PC-3 (cell line): ENCODE data around the gene IDS. TPM values are rescaled to one million over a fixed set of nuclear protein-coding genes. Genes with fewer than 3 reads are reported as not detected.
"Not testable (repeated sequence)": the region's sequence is repeated elsewhere in the genome, so short reads cannot be mapped to it uniquely, and the experiment has no call there.

Source experiments
- ATAC-seq: fragments of 200-7000 bp; cut with Tn5 transposase; 2 replicates; pipeline ENCODE4 v1.9.1; 2020; ENCODE audit warnings: mild to moderate bottlenecking, moderate library complexity
- BruUV-seq: library from RNA; stranded (reverse); fragments of 400-500 nt; replicated peaks from 2 replicates; lab custom pipeline; 2021; lab: Mats Ljungman, UMichigan
- CTCF ChIA-PET: fragments of 300-600 bp; sonication (Branson Sonifier 250); formaldehyde crosslinking; loops from one replicate; lab custom pipeline; 2022; ENCODE audit warnings: antibody characterized with exemption; lab: Charles Lee
- POLR2A ChIA-PET: fragments of 300-600 bp; sonication (Branson Sonifier 250); formaldehyde crosslinking; loops from one replicate; lab custom pipeline; 2022; ENCODE audit warnings: antibody characterized with exemption; ENCODE audit not compliant: unreplicated experiment; lab: Charles Lee
- DNase-seq: peaks from one replicate; pipeline ENCODE4 v3.0.0-alpha.2; 2015
- H2AFZ ChIP-seq: fragments of 300-600 bp; sonication (generic); 2 replicates; pipeline ENCODE4 v1.6.0; 2016; ENCODE audit warnings: antibody characterized with exemption, low read length
- H3F3A ChIP-seq: fragments of 300-600 bp; sonication (generic); one replicate; pipeline ENCODE4 v1.6.0; 2017; ENCODE audit warnings: antibody characterized with exemption, low read length, control low read depth, mild to moderate bottlenecking; ENCODE audit not compliant: unreplicated experiment
- H3K27ac ChIP-seq: fragments of 300-600 bp; sonication (generic); 2 replicates; pipeline ENCODE4 v1.5.1; 2016; ENCODE audit warnings: mild to moderate bottlenecking, low read length
- H3K27me3 ChIP-seq: fragments of 300-600 bp; sonication (generic); 2 replicates; pipeline ENCODE4 v1.6.1; 2016; ENCODE audit warnings: low read length, mixed read lengths
- H3K36me3 ChIP-seq: fragments of 300-600 bp; sonication (generic); 2 replicates; pipeline ENCODE4 v1.6.1; 2016; ENCODE audit warnings: low read depth, mixed run types, low read length, mixed read lengths
- H3K4me1 ChIP-seq: fragments of 300-600 bp; sonication (generic); 2 replicates; pipeline ENCODE4 v1.5.1; 2016; ENCODE audit warnings: low read length; ENCODE audit not compliant: insufficient read depth
- H3K4me2 ChIP-seq: fragments of 300-600 bp; sonication (generic); 2 replicates; pipeline ENCODE4 v1.6.0; 2016; ENCODE audit warnings: low read length
- H3K4me3 ChIP-seq: fragments of 300-600 bp; sonication (generic); 2 replicates; pipeline ENCODE4 v1.5.1; 2016; ENCODE audit warnings: mild to moderate bottlenecking, low read length, mixed read lengths
- H3K79me2 ChIP-seq: fragments of 300-600 bp; sonication (generic); 2 replicates; pipeline ENCODE4 v1.6.1; 2017; ENCODE audit warnings: low read length, mixed read lengths
- H3K9ac ChIP-seq: fragments of 300-600 bp; sonication (generic); 2 replicates; pipeline ENCODE4 v1.6.0; 2016; ENCODE audit warnings: mild to moderate bottlenecking, low read length
- H3K9me2 ChIP-seq: fragments of 300-600 bp; sonication (generic); replicated peaks from 2 replicates; pipeline ENCODE4 v1.6.1; 2016; ENCODE audit warnings: mixed run types, low read length, mixed read lengths
- H3K9me3 ChIP-seq: fragments of 300-600 bp; sonication (generic); 2 replicates; pipeline ENCODE4 v1.6.1; 2016; ENCODE audit warnings: low read length, mixed read lengths
- H4K20me1 ChIP-seq: fragments of 300-600 bp; sonication (generic); 2 replicates; pipeline ENCODE4 v1.6.1; 2016; ENCODE audit warnings: low read length, mixed read lengths
- CTCF ChIP-seq: fragments of 300-600 bp; sonication (generic); conservative IDR thresholded peaks from 2 replicates; pipeline ENCODE4 v1.5.1; 2017; ENCODE audit warnings: antibody characterized with exemption, low read depth, mild to moderate bottlenecking, low read length
- EZH2 ChIP-seq: fragments of 300-600 bp; sonication (generic); IDR thresholded peaks from one replicate; pipeline ENCODE4 v1.6.1; 2017; ENCODE audit warnings: antibody characterized with exemption, mild to moderate bottlenecking, low read length; ENCODE audit not compliant: unreplicated experiment
- EZH2phosphoT487 ChIP-seq: fragments of 300-600 bp; sonication (generic); IDR thresholded peaks from 2 replicates; pipeline ENCODE4 v1.6.1; 2018; ENCODE audit warnings: mild to moderate bottlenecking, antibody characterized with exemption, low read length, borderline replicate concordance
- intact Hi-C: fragments of 100-400 bp; cut with micrococcal nuclease; formaldehyde crosslinking; loops from 2 replicates; pipeline ENCODE4 v1.9.0; 2023
- total RNA-seq: library from RNA; depleted of rRNA; stranded (reverse); fragments of >200 nt; gene quantifications from 2 replicates; pipeline ENCODE4 v1.2.3, GENCODE V29; 2014

The IDS gene
- total RNA-seq, 1 experiment from 2014 or later: 72.9 TPM

- Histone ChIP-seq H3F3A (no peaks in the 10 kb centered on the region), H3K4me2 (no peak overlapping the region), H3K4me1 (peaks cover 6% of the 10 kb centered on the region; the same call in 1 of the 2 replicates), H3K9ac (no peak overlapping the region), H3K9me3 (no peaks in the 10 kb centered on the region), H3K36me3 (no peaks in the 10 kb centered on the region), H4K20me1 (no peaks in the 10 kb centered on the region), H3K27ac (no peak overlapping the region), H3K27me3 (no peaks in the 10 kb centered on the region), H3K4me3 (no peak overlapping the region), H2AFZ (no peak overlapping the region), H3K9me2 (no peaks in the 10 kb centered on the region), H3K79me2 (no peaks in the 10 kb centered on the region)
- ChIA-PET POLR2A (no interaction called here), CTCF (no interaction called here)
- DNase-seq: no peak
- no peak for TF ChIP-seq CTCF
- no peak for TF ChIP-seq EZH2phosphoT487
- no peak for TF ChIP-seq EZH2
- no peak for ATAC-seq
- intact Hi-C loops: no loop called here
- no TSS peak for BruUV-seq
Measured at GRCh38 chrX:149522916-149523315, 17.8 kb upstream of the IDS start.

GRCh38 chrX:149521438-149521837 lies 16.3 kb upstream of the IDS start:
- ChIA-PET POLR2A (no interaction called here), CTCF (no interaction called here)
- ATAC-seq: no peak
- Histone ChIP-seq H3K27ac (no peak overlapping the region), H3K4me2 (no peak overlapping the region), H3K9me3 (no peaks in the 10 kb centered on the region), H3K36me3 (no peaks in the 10 kb centered on the region), H2AFZ (no peak overlapping the region), H3K9ac (no peak overlapping the region), H3K27me3 (no peaks in the 10 kb centered on the region), H3K4me1 (peaks cover 7% of the 10 kb centered on the region; the same call in 1 of the 2 replicates), H3F3A (no peaks in the 10 kb centered on the region), H4K20me1 (no peaks in the 10 kb centered on the region), H3K4me3 (no peak overlapping the region), H3K9me2 (no peaks in the 10 kb centered on the region), H3K79me2 (no peaks in the 10 kb centered on the region)
- intact Hi-C loops: no loop called here
- no peak for TF ChIP-seq EZH2phosphoT487
- no peak for DNase-seq
- no TSS peak for BruUV-seq

GRCh38 chrX:149520636-149521277 lies 15.7 kb upstream of the IDS start:
- H3K4me3 ChIP-seq, H3F3A ChIP-seq, H3K27me3 ChIP-seq, BruUV-seq, ATAC-seq, H4K20me1 ChIP-seq, H3K9me2 ChIP-seq, H3K4me1 ChIP-seq, H3K36me3 ChIP-seq, H2AFZ ChIP-seq, CTCF ChIA-PET, H3K27ac ChIP-seq, POLR2A ChIA-PET, DNase-seq, H3K9ac ChIP-seq, H3K9me3 ChIP-seq, H3K79me2 ChIP-seq, intact Hi-C loops: not testable (repeated sequence)
- peak overlapping the region; percentile 27; the same call in 1 of the 2 replicates for H3K4me2 ChIP-seq

GRCh38 chrX:149518236-149518635 lies 13.1 kb upstream of the IDS start:
- Histone ChIP-seq H3K36me3 (no peaks in the 10 kb centered on the region), H3K27me3 (no peaks in the 10 kb centered on the region), H2AFZ (no peak overlapping the region), H3K9ac (no peak overlapping the region), H4K20me1 (no peaks in the 10 kb centered on the region), H3K9me3 (no peaks in the 10 kb centered on the region), H3K4me2 (no peak overlapping the region), H3K79me2 (no peaks in the 10 kb centered on the region), H3F3A (no peaks in the 10 kb centered on the region), H3K4me3 (no peak overlapping the region), H3K27ac (no peak overlapping the region), H3K4me1 (peaks cover 19% of the 10 kb centered on the region), H3K9me2 (no peaks in the 10 kb centered on the region)
- no peak for DNase-seq
- BruUV-seq: no TSS peak
- ChIA-PET POLR2A (no interaction called here), CTCF (no interaction called here)
- no peak for ATAC-seq
- TF ChIP-seq CTCF (no peak), EZH2 (no peak), EZH2phosphoT487 (no peak)
- intact Hi-C loops: no loop called here
